Gastroesophageal sphincter (tissue), 3 donors: ENCODE results near the gene CCT6B.

ENCODE experiments used
- POLR2AphosphoS5 ChIP-seq: sonication (generic); formaldehyde crosslinking; IDR thresholded peaks from one replicate; pipeline ENCODE4 v1.6.1; 2017; ENCODE audit warnings: antibody characterized with exemption
- TF ChIP-seq, protein P1 (sequence below), 4 experiments: fragments of 200-600 bp in 2 of 4; fragments of 450-650 bp in 2 of 4; sonication (generic) in 1 of 4; IDR thresholded peaks; one replicate each; pipeline ENCODE4 v1.5.1; 2017 to 2019; ENCODE audit warnings: antibody characterized with exemption in 4 of 4, mild to moderate bottlenecking in 2 of 4, moderate library complexity in 2 of 4

DNA sequence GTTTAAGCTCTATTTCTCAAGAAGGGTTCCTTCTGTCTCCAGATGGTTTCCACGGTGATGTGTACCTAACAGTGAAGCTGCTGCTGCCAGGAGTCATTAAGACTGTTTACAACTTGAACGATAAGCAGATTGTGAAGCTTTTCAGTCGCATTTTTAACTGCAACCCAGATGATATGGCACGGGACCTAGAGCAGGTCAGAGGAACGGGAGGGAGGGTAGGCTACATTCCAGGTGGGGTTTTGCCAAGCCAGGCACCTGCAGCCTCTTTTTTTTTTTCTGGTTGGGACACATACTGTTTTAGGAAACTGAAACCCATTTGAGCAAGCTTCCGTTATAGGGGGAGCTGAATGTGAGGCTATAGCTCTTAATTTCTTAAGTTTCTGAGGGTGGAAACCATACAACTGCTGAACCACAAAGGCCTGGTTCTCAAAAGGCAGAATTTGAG lies 29.7 kb upstream of the CCT6B start:
- TF ChIP-seq, protein P1, sequence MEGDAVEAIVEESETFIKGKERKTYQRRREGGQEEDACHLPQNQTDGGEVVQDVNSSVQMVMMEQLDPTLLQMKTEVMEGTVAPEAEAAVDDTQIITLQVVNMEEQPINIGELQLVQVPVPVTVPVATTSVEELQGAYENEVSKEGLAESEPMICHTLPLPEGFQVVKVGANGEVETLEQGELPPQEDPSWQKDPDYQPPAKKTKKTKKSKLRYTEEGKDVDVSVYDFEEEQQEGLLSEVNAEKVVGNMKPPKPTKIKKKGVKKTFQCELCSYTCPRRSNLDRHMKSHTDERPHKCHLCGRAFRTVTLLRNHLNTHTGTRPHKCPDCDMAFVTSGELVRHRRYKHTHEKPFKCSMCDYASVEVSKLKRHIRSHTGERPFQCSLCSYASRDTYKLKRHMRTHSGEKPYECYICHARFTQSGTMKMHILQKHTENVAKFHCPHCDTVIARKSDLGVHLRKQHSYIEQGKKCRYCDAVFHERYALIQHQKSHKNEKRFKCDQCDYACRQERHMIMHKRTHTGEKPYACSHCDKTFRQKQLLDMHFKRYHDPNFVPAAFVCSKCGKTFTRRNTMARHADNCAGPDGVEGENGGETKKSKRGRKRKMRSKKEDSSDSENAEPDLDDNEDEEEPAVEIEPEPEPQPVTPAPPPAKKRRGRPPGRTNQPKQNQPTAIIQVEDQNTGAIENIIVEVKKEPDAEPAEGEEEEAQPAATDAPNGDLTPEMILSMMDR (IDR thresholded peaks at IDR 0.05) = no peak
- peak; percentile 50 for TF ChIP-seq POLR2AphosphoS5
